K562 (cell line): ENCODE data around the gene SELENOM. TPM values are rescaled to one million over a fixed set of nuclear protein-coding genes. Genes with fewer than 3 reads are reported as not detected.

Experiments used
- ELF2 ChIP-seq: fragments of 250-450 bp; sonication (Bioruptor Pico); IDR thresholded peaks from 2 replicates; pipeline ENCODE4 v1.5.0; 2021; ENCODE audit warnings: mild to moderate bottlenecking
- GATAD2A ChIP-seq: fragments of 450-650 bp; IDR thresholded peaks from 2 replicates; pipeline ENCODE4 v1.6.1; 2017
- L3MBTL2 ChIP-seq: fragments of 450-650 bp; IDR thresholded peaks from 2 replicates; pipeline ENCODE4 v1.6.1; 2016; ENCODE audit warnings: mild to moderate bottlenecking, moderate library complexity
- NCOR1 ChIP-seq: fragments of 450-650 bp; IDR thresholded peaks from 2 replicates; pipeline ENCODE4 v1.6.1; 2016; ENCODE audit warnings: mild to moderate bottlenecking, moderate library complexity
- RAD51 ChIP-seq: fragments of 450-650 bp; IDR thresholded peaks from 2 replicates; pipeline ENCODE4 v1.7.1; 2016; ENCODE audit warnings: low read depth, mild to moderate bottlenecking, borderline replicate concordance
- RBFOX2 ChIP-seq: fragments of 200-400 bp; formaldehyde crosslinking; IDR thresholded peaks from 2 replicates; pipeline ENCODE4 v1.6.1; 2017; ENCODE audit warnings: low read depth, mild to moderate bottlenecking, low read length, moderate library complexity
- RBM39 ChIP-seq: fragments of 200-400 bp; formaldehyde crosslinking; optimal IDR thresholded peaks from 2 replicates; pipeline ENCODE3; 2018; ENCODE audit warnings: low read depth, low read length
- ZNF134 ChIP-seq: fragments of 250-450 bp; sonication (Bioruptor Pico); conservative IDR thresholded peaks from 2 replicates; pipeline ENCODE4 v1.4.0; 2020
- ZNF217 ChIP-seq: sonication (generic); formaldehyde crosslinking; IDR thresholded peaks from 2 replicates; pipeline ENCODE4 v1.8.0; 2022; ENCODE audit warnings: mild to moderate bottlenecking, missing genetic modification reagents
- ZNF766 ChIP-seq: fragments of 200-800 bp; sonication (Bioruptor generic); conservative IDR thresholded peaks from 2 replicates; pipeline ENCODE4 v1.6.1; 2016; ENCODE audit warnings: missing genetic modification characterization, missing compliant biosample characterization
- polyA plus RNA-seq, 8 experiments: library from polyadenylated mRNA; depleted of rRNA in 4 of 8; stranded (reverse) in 5 of 8; unstranded in 3 of 8; fragments of >200 nt; fragmentation: Nextera tagmentation in 2 of 8; fragmentation: Illumina TruSeq in 1 of 8; extraction: Ambion mirVana in 2 of 8; extraction: Trizol in 1 of 8; gene quantifications; 2 replicates each; pipeline versions ENCODE4 v1.2.1 to v1.2.3, GENCODE V29; 2011 to 2014; ENCODE audit warnings: inconsistent platforms in 1 of 8, missing spikeins in 1 of 8
- total RNA-seq, 7 experiments: library from RNA; depleted of rRNA in 6 of 7; stranded (reverse); fragments of >200 nt in 6 of 7; fragmentation: Illumina TruSeq in 2 of 7; extraction: Trizol in 2 of 7; gene quantifications; 2 replicates each; pipeline versions ENCODE4 v1.2.1 to v1.2.3, GENCODE V29; 2011 to 2021; ENCODE audit warnings: low replicate concordance in 1 of 7
- TF ChIP-seq, protein P1 (sequence below): fragments of 250-450 bp; sonication (Bioruptor Pico); IDR thresholded peaks from 2 replicates; pipeline ENCODE4 v1.4.0; 2020

Gene SELENOM
- total and polyA plus RNA-seq, 9 of the 15 experiments (the other 6 are each of a cell fraction or from before 2014, with no cell fraction given), result 1.2 to 10.6 (median 3.7) TPM

DNA sequence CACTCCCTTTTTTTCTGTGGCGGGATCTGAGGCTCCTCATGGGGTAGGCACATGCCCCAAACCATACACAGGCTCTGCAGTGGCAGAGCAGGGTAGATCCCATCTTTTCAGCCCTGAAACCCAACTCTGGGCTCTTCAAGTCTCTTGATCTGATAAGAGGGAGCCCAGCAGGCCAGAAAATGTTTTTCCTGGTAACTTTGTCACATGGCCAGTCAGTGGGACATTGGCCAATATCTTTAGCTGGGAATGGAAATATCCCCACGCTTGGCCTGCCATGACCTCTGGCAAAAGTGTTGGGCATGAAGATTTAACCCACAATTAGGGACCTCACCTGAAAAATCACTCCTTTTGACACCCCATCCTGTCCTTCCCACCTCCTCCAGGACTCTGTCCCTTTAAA is 23.5 kb upstream of the SELENOM start (continued):
- TF ChIP-seq, protein P1, sequence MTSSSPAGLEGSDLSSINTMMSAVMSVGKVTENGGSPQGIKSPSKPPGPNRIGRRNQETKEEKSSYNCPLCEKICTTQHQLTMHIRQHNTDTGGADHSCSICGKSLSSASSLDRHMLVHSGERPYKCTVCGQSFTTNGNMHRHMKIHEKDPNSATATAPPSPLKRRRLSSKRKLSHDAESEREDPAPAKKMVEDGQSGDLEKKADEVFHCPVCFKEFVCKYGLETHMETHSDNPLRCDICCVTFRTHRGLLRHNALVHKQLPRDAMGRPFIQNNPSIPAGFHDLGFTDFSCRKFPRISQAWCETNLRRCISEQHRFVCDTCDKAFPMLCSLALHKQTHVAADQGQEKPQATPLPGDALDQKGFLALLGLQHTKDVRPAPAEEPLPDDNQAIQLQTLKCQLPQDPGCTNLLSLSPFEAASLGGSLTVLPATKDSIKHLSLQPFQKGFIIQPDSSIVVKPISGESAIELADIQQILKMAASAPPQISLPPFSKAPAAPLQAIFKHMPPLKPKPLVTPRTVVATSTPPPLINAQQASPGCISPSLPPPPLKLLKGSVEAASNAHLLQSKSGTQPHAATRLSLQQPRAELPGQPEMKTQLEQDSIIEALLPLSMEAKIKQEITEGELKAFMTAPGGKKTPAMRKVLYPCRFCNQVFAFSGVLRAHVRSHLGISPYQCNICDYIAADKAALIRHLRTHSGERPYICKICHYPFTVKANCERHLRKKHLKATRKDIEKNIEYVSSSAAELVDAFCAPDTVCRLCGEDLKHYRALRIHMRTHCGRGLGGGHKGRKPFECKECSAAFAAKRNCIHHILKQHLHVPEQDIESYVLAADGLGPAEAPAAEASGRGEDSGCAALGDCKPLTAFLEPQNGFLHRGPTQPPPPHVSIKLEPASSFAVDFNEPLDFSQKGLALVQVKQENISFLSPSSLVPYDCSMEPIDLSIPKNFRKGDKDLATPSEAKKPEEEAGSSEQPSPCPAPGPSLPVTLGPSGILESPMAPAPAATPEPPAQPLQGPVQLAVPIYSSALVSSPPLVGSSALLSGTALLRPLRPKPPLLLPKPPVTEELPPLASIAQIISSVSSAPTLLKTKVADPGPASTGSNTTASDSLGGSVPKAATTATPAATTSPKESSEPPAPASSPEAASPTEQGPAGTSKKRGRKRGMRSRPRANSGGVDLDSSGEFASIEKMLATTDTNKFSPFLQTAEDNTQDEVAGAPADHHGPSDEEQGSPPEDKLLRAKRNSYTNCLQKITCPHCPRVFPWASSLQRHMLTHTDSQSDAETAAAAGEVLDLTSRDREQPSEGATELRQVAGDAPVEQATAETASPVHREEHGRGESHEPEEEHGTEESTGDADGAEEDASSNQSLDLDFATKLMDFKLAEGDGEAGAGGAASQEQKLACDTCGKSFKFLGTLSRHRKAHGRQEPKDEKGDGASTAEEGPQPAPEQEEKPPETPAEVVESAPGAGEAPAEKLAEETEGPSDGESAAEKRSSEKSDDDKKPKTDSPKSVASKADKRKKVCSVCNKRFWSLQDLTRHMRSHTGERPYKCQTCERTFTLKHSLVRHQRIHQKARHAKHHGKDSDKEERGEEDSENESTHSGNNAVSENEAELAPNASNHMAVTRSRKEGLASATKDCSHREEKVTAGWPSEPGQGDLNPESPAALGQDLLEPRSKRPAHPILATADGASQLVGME, result no peak
- TF ChIP-seq NCOR1 (no peak), GATAD2A (no peak), L3MBTL2 (peak; percentile 61), ZNF217 (CRISPR knock-in tag) (no peak), RAD51 (peak; percentile 44; the same call in 1 of the 2 replicates), RBFOX2 (no peak), RBM39 (no peak), ZNF766 (CRISPR knock-in tag) (peak; percentile 52; the same call in 1 of the 2 replicates), ZNF134 (no peak), ELF2 (no peak)
